Esophagus squamous epithelium (tissue), 5 donors: ENCODE measurements around the gene TEX29. TPM values are rescaled to one million over a fixed set of nuclear protein-coding genes. Genes with fewer than 3 reads are reported as not detected.

Source experiments
- DNase-seq: peaks from one replicate; lab custom pipeline; 2025; lab: John Stamatoyannopoulos, UW
- H3K27ac ChIP-seq, 4 donors: fragments of 200-600 bp; sonication (generic); one replicate each; pipeline ENCODE4 v1.5.1; 2016 to 2019; ENCODE audit warnings: mild to moderate bottlenecking in 1 of 4
- H3K27me3 ChIP-seq, 4 donors: fragments of 200-600 bp; sonication (generic); 1 replicate in 3 of 4; 2 replicates in 1 of 4; pipeline versions ENCODE4 v1.5.1 to v1.6.0; 2017 to 2021; ENCODE audit warnings: antibody characterized with exemption in 1 of 4
- H3K36me3 ChIP-seq, 3 donors: fragments of 200-600 bp; sonication (generic); one replicate each; pipeline ENCODE4 v1.5.1; 2016 to 2019
- H3K4me1 ChIP-seq, 3 donors: fragments of 200-600 bp; sonication (generic); one replicate each; pipeline ENCODE4 v1.5.1; 2017 to 2019
- H3K4me3 ChIP-seq, 4 donors: fragments of 200-600 bp; sonication (generic); 1 replicate in 3 of 4; 2 replicates in 1 of 4; pipeline ENCODE4 v1.5.1; 2016 to 2019; ENCODE audit warnings: mild to moderate bottlenecking in 2 of 4, moderate library complexity in 1 of 4
- H3K9me3 ChIP-seq, 3 donors: fragments of 200-600 bp; sonication (generic); one replicate each; pipeline ENCODE4 v1.5.1; 2016 to 2019
- POLR2A ChIP-seq, 4 donors: fragments of 450-650 bp; IDR thresholded peaks; one replicate each; pipeline ENCODE4 v1.6.1; 2017; ENCODE audit warnings: antibody characterized with exemption in 4 of 4, mild to moderate bottlenecking in 4 of 4, moderate library complexity in 3 of 4
- WGBS, 2 donors: methylation state at CpG; one replicate each; pipeline ENCODE4 v1.1.5; 2018; 5-methylcytosine and 5-hydroxymethylcytosine counted together
- intact Hi-C: fragments of 100-400 bp; cut with DNase I; formaldehyde crosslinking; loops from one replicate; pipeline ENCODE4 v1.15.0; 2022
- total RNA-seq, 4 donors: library from RNA; depleted of rRNA; stranded (reverse); fragments of >200 nt; gene quantifications; one replicate each; pipeline ENCODE4 v1.1.0, GENCODE V29; 2016
- TF ChIP-seq, protein P1 (sequence below), 6 experiments: fragments of 450-650 bp in 4 of 6; fragments of 200-600 bp in 2 of 6; sonication (generic) in 2 of 6; IDR thresholded peaks; one replicate each; pipeline ENCODE4 v1.5.1; 2016 to 2019; ENCODE audit warnings: antibody characterized with exemption in 6 of 6, mild to moderate bottlenecking in 4 of 6, moderate library complexity in 4 of 6
- donor health status: DM: yes; HTN: yes; CAD: no.

Gene TEX29
- total RNA-seq, 4 donors from 2014 or later, result not detected

DNA sequence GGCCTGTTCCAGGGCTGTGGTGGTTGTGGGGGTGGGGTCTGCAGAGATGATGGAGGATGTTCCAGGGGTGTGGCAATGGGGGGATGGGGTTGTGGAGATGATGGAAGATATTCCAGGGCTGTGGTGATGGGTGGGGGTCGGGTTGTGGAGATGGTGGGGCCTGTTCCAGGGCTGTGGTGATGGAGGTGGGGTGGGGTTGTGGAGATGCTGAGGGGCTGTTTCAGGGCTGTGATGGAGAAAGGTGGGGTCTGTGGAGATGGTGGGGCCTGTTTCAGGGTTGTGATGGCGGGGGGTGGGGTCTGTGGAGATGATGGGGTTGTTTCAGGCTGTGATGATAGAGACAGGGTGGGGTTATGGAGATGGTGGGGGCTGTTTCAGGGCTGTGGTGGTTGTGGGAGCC is 62.0 kb downstream of the TEX29 start:
- Histone ChIP-seq H3K27ac (no peak overlapping the region), H3K4me3 (no peak overlapping the region), H3K9me3 (no peaks in the 10 kb centered on the region), H3K36me3 (no peaks in the 10 kb centered on the region), H3K27me3 (peaks cover 0 to 17% (median 0%) of the 10 kb centered on the region in 4 donors), H3K4me1 (no peaks in the 10 kb centered on the region)
- no peak for DNase-seq
- TF ChIP-seq POLR2A (IDR thresholded peaks at IDR 0.05), result no peak
- 0 to 28% methylated on average over 1 to 2 of the region's 2 CpGs for WGBS, 2 donors
- intact Hi-C loops, result no loop called here

DNA sequence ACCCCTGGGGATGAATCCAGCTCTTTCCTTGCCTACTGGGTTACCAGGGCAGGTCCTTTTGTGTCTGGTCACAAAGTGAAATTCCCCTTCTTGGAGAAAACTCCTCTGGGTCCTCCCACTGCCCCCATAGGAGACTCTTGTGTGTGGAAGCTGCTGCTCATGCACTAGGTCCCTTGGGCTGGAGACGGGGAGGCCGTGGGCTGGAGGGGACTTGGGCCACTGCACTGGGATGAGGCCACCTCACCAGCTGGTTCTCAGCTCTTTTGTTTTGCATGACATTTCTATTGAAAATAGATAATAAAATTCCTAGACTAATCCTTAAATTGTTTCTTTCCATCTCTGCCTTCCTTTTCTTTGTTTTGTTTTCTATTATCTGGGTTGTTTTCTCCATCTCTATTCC is 62.4 kb downstream of the TEX29 start:
- Histone ChIP-seq H3K4me1 (no peaks in the 10 kb centered on the region), H3K36me3 (no peaks in the 10 kb centered on the region), H3K9me3 (no peaks in the 10 kb centered on the region), H3K4me3 (no peak overlapping the region), H3K27me3 (peaks cover 0 to 17% (median 0%) of the 10 kb centered on the region in 4 donors), H3K27ac (no peak overlapping the region)
- intact Hi-C loops, result no loop called here
- 0 to 38% methylated on average over 1 to 2 of the region's 2 CpGs for WGBS, 2 donors
- TF ChIP-seq, protein P1, sequence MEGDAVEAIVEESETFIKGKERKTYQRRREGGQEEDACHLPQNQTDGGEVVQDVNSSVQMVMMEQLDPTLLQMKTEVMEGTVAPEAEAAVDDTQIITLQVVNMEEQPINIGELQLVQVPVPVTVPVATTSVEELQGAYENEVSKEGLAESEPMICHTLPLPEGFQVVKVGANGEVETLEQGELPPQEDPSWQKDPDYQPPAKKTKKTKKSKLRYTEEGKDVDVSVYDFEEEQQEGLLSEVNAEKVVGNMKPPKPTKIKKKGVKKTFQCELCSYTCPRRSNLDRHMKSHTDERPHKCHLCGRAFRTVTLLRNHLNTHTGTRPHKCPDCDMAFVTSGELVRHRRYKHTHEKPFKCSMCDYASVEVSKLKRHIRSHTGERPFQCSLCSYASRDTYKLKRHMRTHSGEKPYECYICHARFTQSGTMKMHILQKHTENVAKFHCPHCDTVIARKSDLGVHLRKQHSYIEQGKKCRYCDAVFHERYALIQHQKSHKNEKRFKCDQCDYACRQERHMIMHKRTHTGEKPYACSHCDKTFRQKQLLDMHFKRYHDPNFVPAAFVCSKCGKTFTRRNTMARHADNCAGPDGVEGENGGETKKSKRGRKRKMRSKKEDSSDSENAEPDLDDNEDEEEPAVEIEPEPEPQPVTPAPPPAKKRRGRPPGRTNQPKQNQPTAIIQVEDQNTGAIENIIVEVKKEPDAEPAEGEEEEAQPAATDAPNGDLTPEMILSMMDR (IDR thresholded peaks at IDR 0.05), result no peak
- TF ChIP-seq POLR2A (IDR thresholded peaks at IDR 0.05), result no peak
- DNase-seq, result no peak

DNA sequence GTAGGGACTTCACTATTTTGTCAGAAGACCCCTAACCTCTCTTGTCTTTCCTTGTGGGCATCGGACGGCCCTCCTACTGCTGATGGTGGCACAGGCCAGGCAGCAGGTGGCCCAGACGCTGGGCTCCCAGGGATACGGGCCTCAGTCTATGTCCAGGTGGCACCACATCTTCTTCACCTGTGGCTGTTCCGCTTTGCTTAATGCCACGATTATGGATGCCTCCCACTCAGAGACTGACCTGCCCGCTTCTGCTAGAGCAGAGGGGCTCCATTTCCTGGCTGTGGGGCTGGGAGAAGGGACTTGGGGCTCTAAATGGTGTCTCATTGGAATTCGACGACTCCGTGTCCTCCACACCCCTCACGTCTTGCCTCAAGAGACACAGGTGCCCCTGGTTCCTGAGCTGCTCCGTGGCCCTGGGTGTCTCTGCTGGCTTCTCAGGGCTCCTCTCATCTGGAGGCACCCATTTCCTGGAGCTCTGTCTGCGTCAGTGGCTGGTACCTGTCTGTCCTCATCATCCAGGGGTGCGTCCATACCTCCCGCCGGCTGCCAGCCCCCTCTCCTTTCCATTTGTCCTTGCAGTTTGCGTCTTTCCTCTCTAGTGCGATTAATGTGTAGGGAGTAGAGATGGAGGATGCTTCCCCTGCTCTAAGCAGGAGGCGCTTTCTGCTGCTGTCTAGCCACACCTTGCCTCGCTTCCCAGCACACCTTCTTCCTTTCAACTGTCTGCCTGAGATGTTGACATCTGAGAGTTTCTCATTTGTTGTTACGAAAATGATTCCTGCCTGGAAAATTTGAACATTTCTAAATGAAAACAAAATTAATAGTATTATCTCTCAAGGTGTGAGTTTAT is 63.4 kb downstream of the TEX29 start:
- Histone ChIP-seq H3K27me3 (peaks cover 0 to 19% (median 0%) of the 10 kb centered on the region in 4 donors), H3K9me3 (no peaks in the 10 kb centered on the region), H3K27ac (no peak overlapping the region), H3K36me3 (no peaks in the 10 kb centered on the region), H3K4me3 (no peak overlapping the region), H3K4me1 (no peaks in the 10 kb centered on the region)
- 67 to 76% methylated on average over 14 to 15 of the region's 21 CpGs for WGBS, 2 donors
- no peak for TF ChIP-seq POLR2A (IDR thresholded peaks at IDR 0.05)
- TF ChIP-seq, protein P1 (IDR thresholded peaks at IDR 0.05), result no peak
- intact Hi-C loops, result no loop called here
- no peak for DNase-seq

DNA sequence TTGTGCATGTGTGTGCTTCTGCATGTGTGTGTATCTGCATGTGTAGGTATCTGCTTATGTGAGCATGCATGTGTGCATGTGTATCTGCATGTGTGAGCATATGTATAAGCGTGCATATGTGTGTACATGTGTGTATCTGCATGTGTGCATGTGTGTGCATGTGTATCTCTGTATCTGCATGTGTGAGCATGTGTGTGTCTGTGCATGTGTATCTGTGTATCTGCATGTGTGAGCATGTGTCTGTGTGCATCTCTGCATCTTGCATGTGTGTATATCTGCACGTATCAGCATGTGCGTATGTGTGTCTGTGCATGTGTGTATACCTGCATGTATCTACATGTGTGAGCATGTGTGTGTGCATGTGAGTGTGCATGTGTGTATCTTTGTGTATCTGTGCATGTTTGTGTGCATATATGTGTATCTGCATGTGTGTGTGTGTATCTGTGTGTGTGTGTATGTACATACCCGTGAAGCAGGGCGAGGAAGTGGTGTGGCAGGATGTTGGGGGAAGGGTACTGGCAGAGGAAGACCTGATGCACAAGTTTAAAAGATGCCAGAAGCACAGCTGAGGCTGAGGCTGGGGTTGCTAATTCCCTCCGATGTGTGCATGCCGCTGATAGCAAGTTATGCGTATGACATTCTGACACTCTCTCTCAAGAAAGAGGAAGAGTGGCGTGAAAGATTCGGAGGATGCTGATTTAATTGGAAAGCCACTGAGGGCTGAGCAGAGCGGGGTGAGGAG is 64.2 kb downstream of the TEX29 start:
- intact Hi-C loops, result no loop called here

DNA sequence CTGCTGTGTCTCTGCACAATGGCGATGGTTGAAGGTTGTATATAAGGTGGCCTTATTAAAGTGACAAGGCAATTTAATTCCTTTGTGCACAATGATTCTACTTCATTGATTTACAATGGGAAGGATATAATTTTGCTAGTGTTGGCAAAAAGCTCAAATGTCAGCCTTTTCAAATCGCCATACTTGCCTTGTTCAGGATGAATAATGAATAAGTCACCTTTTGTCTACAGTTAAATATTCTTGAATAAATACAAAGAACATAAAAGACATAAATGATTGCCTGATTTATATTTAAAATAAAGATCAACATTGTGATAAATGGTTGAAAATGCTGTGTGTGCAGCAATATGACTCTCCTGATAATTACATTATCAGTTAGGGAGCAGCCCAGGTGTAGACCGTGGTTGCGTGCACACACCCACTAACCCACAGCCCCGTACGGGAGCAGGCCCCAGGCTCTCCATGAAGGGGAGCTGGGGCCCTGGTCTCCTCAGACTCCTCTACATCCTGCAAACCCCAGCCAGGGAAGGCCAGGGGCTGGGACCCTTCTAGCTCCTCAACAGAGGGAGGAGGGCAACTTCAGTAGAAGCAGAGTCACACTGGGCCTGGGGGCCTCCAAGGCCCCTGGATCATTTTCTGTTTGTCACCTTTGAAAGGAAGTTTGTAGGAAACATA is 64.9 kb downstream of the TEX29 start:
- H3K27ac ChIP-seq, result no peak overlapping the region
- no peaks in the 10 kb centered on the region for H3K4me1 ChIP-seq
- peaks cover 0 to 23% (median 0%) of the 10 kb centered on the region in 4 donors for H3K27me3 ChIP-seq
- TF ChIP-seq, protein P1 (IDR thresholded peaks at IDR 0.05), result no peak
- TF ChIP-seq POLR2A (IDR thresholded peaks at IDR 0.05), result no peak
- H3K4me3 ChIP-seq, result no peak overlapping the region
- 73 to 74% methylated on average over 5 to 6 of the region's 6 CpGs for WGBS, 2 donors
- intact Hi-C loops, result no loop called here
- no peaks in the 10 kb centered on the region for H3K36me3 ChIP-seq
- no peaks in the 10 kb centered on the region for H3K9me3 ChIP-seq
- DNase-seq, result no peak

More for the DNA sequence above, 64.2 kb downstream of the TEX29 start:
- H3K27me3 ChIP-seq, result peaks cover 0 to 23% (median 0%) of the 10 kb centered on the region in 4 donors
- WGBS, 2 donors, result 55 to 61% methylated on average over 11 of the region's 11 CpGs
- no peak overlapping the region for H3K4me3 ChIP-seq
- no peak overlapping the region for H3K27ac ChIP-seq
- no peak for DNase-seq
- TF ChIP-seq, protein P1 (IDR thresholded peaks at IDR 0.05), result no peak
- TF ChIP-seq POLR2A (IDR thresholded peaks at IDR 0.05), result no peak
- H3K36me3 ChIP-seq, result no peaks in the 10 kb centered on the region
- H3K9me3 ChIP-seq, result no peaks in the 10 kb centered on the region
- H3K4me1 ChIP-seq, result no peaks in the 10 kb centered on the region
